HCT116 (cell line): Measurements from ENCODE around the gene SLC5A5. TPM values are rescaled to one million over a fixed set of nuclear protein-coding genes. Genes with fewer than 3 reads are reported as not detected.

ENCODE experiments used
- ATAC-seq: fragments of 200-7000 bp; cut with Tn5 transposase; 2 replicates; pipeline ENCODE4 v1.9.1; 2020; ENCODE audit warnings: mild to moderate bottlenecking, moderate library complexity
- BruUV-seq: library from RNA; stranded (reverse); fragments of 400-500 nt; replicated peaks from 2 replicates; lab custom pipeline; 2021; lab: Mats Ljungman, UMichigan
- CTCF ChIA-PET: fragments of 300-600 bp; sonication (Branson Sonifier 250); formaldehyde crosslinking; loops from one replicate; lab custom pipeline; 2021; ENCODE audit warnings: antibody characterized with exemption; lab: Charles Lee
- POLR2A ChIA-PET: fragments of 300-600, 350-600 bp; sonication (Branson Sonifier 250); formaldehyde crosslinking; loops from one replicate; lab custom pipeline; 2021; ENCODE audit warnings: antibody characterized with exemption; lab: Charles Lee
- RAD21 ChIA-PET, 2 experiments: fragments of 300-600 bp; sonication (Branson Sonifier 250); formaldehyde crosslinking; loops; one replicate each; lab custom pipeline; 2023; ENCODE audit warnings: low total read pairs in 2 of 2; ENCODE audit not compliant: uncharacterized antibody in 2 of 2, unreplicated experiment in 2 of 2, low non-redundant PET in 1 of 2; lab: Charles Lee
- DNase-seq: peaks from one replicate; pipeline ENCODE4 v3.0.0-alpha.2; 2010; ENCODE audit warnings: low read depth, low spot score
- H2AFZ ChIP-seq: fragments of 200-600 bp; shearing (Covaris generic), sonication (generic); 2 replicates; pipeline ENCODE4 v1.6.1; 2017; ENCODE audit warnings: low read depth, mixed run types, mixed read lengths, antibody characterized with exemption, low read length; ENCODE audit not compliant: poor library complexity, severe bottlenecking
- H3K27ac ChIP-seq: 2 replicates; pipeline ENCODE4 v1.5.1; 2012; ENCODE audit warnings: low read depth, low read length
- H3K27me3 ChIP-seq: fragments of 200-600 bp; sonication (generic); 2 replicates; pipeline ENCODE4 v1.6.1; 2016; ENCODE audit warnings: mixed run types, low read length, mixed read lengths; ENCODE audit not compliant: insufficient read depth
- H3K36me3 ChIP-seq, 2 experiments: fragments of 200-500 bp in 1 of 2; fragments of 200-600 bp in 1 of 2; sonication (Bioruptor generic) in 1 of 2; sonication (generic) in 1 of 2; 2 replicates each; pipeline versions ENCODE4 v1.5.1 to v1.6.1; 2014 to 2016; ENCODE audit warnings: low read length in 2 of 2, inconsistent platforms in 1 of 2, mixed read lengths in 1 of 2, mixed run types in 1 of 2; ENCODE audit not compliant: insufficient read depth in 2 of 2, control insufficient read depth in 1 of 2
- H3K4me1 ChIP-seq, 2 experiments: fragments of 200-600 bp in 1 of 2; sonication (generic) in 1 of 2; 2 replicates each; pipeline versions ENCODE4 v1.5.1 to v1.6.1; 2012 to 2017; ENCODE audit warnings: low read length in 2 of 2, inconsistent platforms in 1 of 2, mild to moderate bottlenecking in 1 of 2, mixed read lengths in 1 of 2, mixed run types in 1 of 2, moderate library complexity in 1 of 2; ENCODE audit not compliant: insufficient read depth in 2 of 2, control insufficient read depth in 1 of 2
- H3K4me2 ChIP-seq: fragments of 200-600 bp; sonication (generic); 2 replicates; pipeline ENCODE4 v1.6.1; 2017; ENCODE audit warnings: mixed run types, low read length, mixed read lengths
- H3K4me3 ChIP-seq, 2 experiments: fragments of 200-600 bp in 1 of 2; sonication (generic) in 1 of 2; replicated peaks in 1 of 2; 2 replicates each; pipeline ENCODE4 v1.5.1; 2011 to 2016; ENCODE audit warnings: low read length in 2 of 2, control low read depth in 1 of 2, low read depth in 1 of 2, mild to moderate bottlenecking in 1 of 2, mixed read lengths in 1 of 2, mixed run types in 1 of 2
- H3K79me2 ChIP-seq: fragments of 200-600 bp; sonication (generic); 2 replicates; pipeline ENCODE4 v1.6.1; 2017; ENCODE audit warnings: mild to moderate bottlenecking, mixed run types, low read length, moderate library complexity, mixed read lengths; ENCODE audit not compliant: insufficient read depth
- H3K9ac ChIP-seq: fragments of 200-600 bp; sonication (generic); 2 replicates; pipeline ENCODE4 v1.6.1; 2016; ENCODE audit warnings: low read length, mixed read lengths
- H3K9me2 ChIP-seq: fragments of 200-600 bp; sonication (generic), shearing (Covaris generic); 2 replicates; pipeline ENCODE4 v1.6.1; 2017; ENCODE audit warnings: mixed run types, mild to moderate bottlenecking, moderate library complexity; ENCODE audit not compliant: insufficient read depth
- H3K9me3 ChIP-seq, 2 experiments: fragments of 200-500 bp in 1 of 2; fragments of 200-600 bp in 1 of 2; sonication (Bioruptor generic) in 1 of 2; sonication (generic) in 1 of 2; 2 replicates each; pipeline ENCODE4 v1.6.1; 2014 to 2017; ENCODE audit warnings: low read length in 2 of 2, mixed read lengths in 2 of 2, inconsistent platforms in 1 of 2, low read depth in 1 of 2, mild to moderate bottlenecking in 1 of 2, mixed run types in 1 of 2, moderate library complexity in 1 of 2; ENCODE audit not compliant: control insufficient read depth in 1 of 2, insufficient read depth in 1 of 2
- H4K20me1 ChIP-seq: fragments of 200-600 bp; sonication (generic), shearing (Covaris generic); 2 replicates; pipeline ENCODE4 v1.6.1; 2017; ENCODE audit warnings: mixed run types, mild to moderate bottlenecking, moderate library complexity; ENCODE audit not compliant: insufficient read depth
- CBX3 ChIP-seq: IDR thresholded peaks from 2 replicates; pipeline ENCODE4 v1.6.1; 2012; ENCODE audit warnings: low read depth
- CEBPB ChIP-seq: IDR thresholded peaks from 2 replicates; pipeline ENCODE4 v1.6.1; 2012; ENCODE audit warnings: low read depth
- CTCF ChIP-seq, 3 experiments: fragments of 200-600 bp in 1 of 3; sonication (generic) in 1 of 3; IDR thresholded peaks in 2 of 3; conservative IDR thresholded peaks in 1 of 3; 2 replicates each; pipeline ENCODE4 v1.5.1; 2012 to 2017; ENCODE audit warnings: low read depth in 2 of 3, low read length in 2 of 3, antibody characterized with exemption in 1 of 3, borderline replicate concordance in 1 of 3, control low read depth in 1 of 3, mild to moderate bottlenecking in 1 of 3, mixed read lengths in 1 of 3, mixed run types in 1 of 3, moderate library complexity in 1 of 3; ENCODE audit not compliant: insufficient read depth in 1 of 3
- EGR1 ChIP-seq: IDR thresholded peaks from 2 replicates; pipeline ENCODE4 v1.6.1; 2012; ENCODE audit warnings: low read depth
- EZH2phosphoT487 ChIP-seq: fragments of 200-600 bp; IDR thresholded peaks from 2 replicates; pipeline ENCODE4 v1.6.1; 2018; ENCODE audit warnings: antibody characterized with exemption, borderline replicate concordance
- FOSL1 ChIP-seq: IDR thresholded peaks from 2 replicates; pipeline ENCODE4 v1.6.1; 2012; ENCODE audit warnings: low read depth
- JUND ChIP-seq: IDR thresholded peaks from 2 replicates; pipeline ENCODE4 v1.6.1; 2012
- MAX ChIP-seq: IDR thresholded peaks from 2 replicates; pipeline ENCODE4 v1.6.1; 2012
- RAD21 ChIP-seq: IDR thresholded peaks from 2 replicates; pipeline ENCODE4 v1.6.1; 2012; ENCODE audit warnings: low read depth, mild to moderate bottlenecking
- REST ChIP-seq: IDR thresholded peaks from 2 replicates; pipeline ENCODE4 v1.6.1; 2012; ENCODE audit warnings: low read depth
- SIN3A ChIP-seq: IDR thresholded peaks from 2 replicates; pipeline ENCODE4 v1.6.1; 2012; ENCODE audit warnings: low read depth
- SP1 ChIP-seq: IDR thresholded peaks from 2 replicates; pipeline ENCODE4 v1.6.1; 2012; ENCODE audit warnings: low read depth
- SRF ChIP-seq: IDR thresholded peaks from 2 replicates; pipeline ENCODE4 v1.6.1; 2012; ENCODE audit warnings: low read depth
- ZBTB33 ChIP-seq: IDR thresholded peaks from 2 replicates; pipeline ENCODE4 v1.6.1; 2011; ENCODE audit warnings: mild to moderate bottlenecking, low read length, moderate library complexity; ENCODE audit not compliant: insufficient replicate concordance; ENCODE audit errors: extremely low read depth
- ZFX ChIP-seq: fragments of 450-650 bp; IDR thresholded peaks from 2 replicates; pipeline ENCODE4 v1.6.1; 2017
- ZNF274 ChIP-seq: fragments of 200-500 bp; sonication (Bioruptor generic); IDR thresholded peaks from 2 replicates; pipeline ENCODE4 v1.6.1; 2014; ENCODE audit warnings: mild to moderate bottlenecking, low read depth, low read length, inconsistent platforms
- intact Hi-C: fragments of 100-400 bp; cut with micrococcal nuclease; formaldehyde crosslinking; loops from 2 replicates; pipeline ENCODE4 v1.10.0; 2022
- total RNA-seq: library from RNA; stranded (reverse); gene quantifications from one replicate; pipeline ENCODE4 v1.2.1, GENCODE V29; 2021; ENCODE audit not compliant: unreplicated experiment

SLC5A5 gene
- total RNA-seq, 1 experiment from 2014 or later = 0.59 TPM

- RAD21 ChIA-PET = interaction anchor here in 1 of 2 experiments (0.9 kb wide), 1 partner anchor 48 kb away, joined by 3 read pairs; no protein-coding TSS in a partner anchor
- POLR2A ChIA-PET = interaction anchor here (1.5 to 3.2 kb wide), 2 partner anchors 15 to 372 kb away, joined by 3 to 18 read pairs; partner anchors contain the start of gene RPL18A
- peaks cover 9 to 30% of the 10 kb centered on the region in 2 experiments; a peak in 3 of 4 replicates for H3K4me1 ChIP-seq
- no peaks in the 10 kb centered on the region for H3K9me2 ChIP-seq
- H3K27me3 ChIP-seq = no peaks in the 10 kb centered on the region
- intact Hi-C loops = loop anchor here (5.0 kb wide), 1 partner anchor 47 kb away; the partner anchor contains the start of gene B3GNT3
- H3K79me2 ChIP-seq = peaks cover 13% of the 10 kb centered on the region
- no peak overlapping the region for H2AFZ ChIP-seq
- TF ChIP-seq REST (no peak), RAD21 (no peak), ZFX (no peak), JUND (no peak), SRF (no peak), SP1 (no peak), CTCF (IDR thresholded peaks at IDR 0.05 in 2 of 3, conservative IDR thresholded peaks at IDR 0.05 in 1 of 3; ENCODE audit: borderline replicate concordance in 1 of 3, insufficient read depth in 1 of 3, low read depth in 2 of 3, low read length in 2 of 3) (no peak), FOSL1 (no peak), MAX (no peak), ZNF274 (no peak), CEBPB (no peak), SIN3A (no peak), EGR1 (no peak), ZBTB33 (no peak), CBX3 (no peak), EZH2phosphoT487 (no peak)
- H3K9ac ChIP-seq = no peak overlapping the region
- H3K27ac ChIP-seq = no peak overlapping the region
- no peak for DNase-seq
- H3K9me3 ChIP-seq = no peaks in the 10 kb centered on the region
- no TSS peak for BruUV-seq
- H4K20me1 ChIP-seq = no peaks in the 10 kb centered on the region
- no peak for ATAC-seq
- no peak overlapping the region for H3K4me2 ChIP-seq
- no peak overlapping the region for H3K4me3 ChIP-seq
- CTCF ChIA-PET = no interaction called here
- H3K36me3 ChIP-seq = no peaks in the 10 kb centered on the region
Measured at GRCh38 chr19:17843908-17844490, 27.7 kb upstream of the SLC5A5 start.
